ENCODE measurements around the gene TNFRSF4.

The TNFRSF4 gene

DNA sequence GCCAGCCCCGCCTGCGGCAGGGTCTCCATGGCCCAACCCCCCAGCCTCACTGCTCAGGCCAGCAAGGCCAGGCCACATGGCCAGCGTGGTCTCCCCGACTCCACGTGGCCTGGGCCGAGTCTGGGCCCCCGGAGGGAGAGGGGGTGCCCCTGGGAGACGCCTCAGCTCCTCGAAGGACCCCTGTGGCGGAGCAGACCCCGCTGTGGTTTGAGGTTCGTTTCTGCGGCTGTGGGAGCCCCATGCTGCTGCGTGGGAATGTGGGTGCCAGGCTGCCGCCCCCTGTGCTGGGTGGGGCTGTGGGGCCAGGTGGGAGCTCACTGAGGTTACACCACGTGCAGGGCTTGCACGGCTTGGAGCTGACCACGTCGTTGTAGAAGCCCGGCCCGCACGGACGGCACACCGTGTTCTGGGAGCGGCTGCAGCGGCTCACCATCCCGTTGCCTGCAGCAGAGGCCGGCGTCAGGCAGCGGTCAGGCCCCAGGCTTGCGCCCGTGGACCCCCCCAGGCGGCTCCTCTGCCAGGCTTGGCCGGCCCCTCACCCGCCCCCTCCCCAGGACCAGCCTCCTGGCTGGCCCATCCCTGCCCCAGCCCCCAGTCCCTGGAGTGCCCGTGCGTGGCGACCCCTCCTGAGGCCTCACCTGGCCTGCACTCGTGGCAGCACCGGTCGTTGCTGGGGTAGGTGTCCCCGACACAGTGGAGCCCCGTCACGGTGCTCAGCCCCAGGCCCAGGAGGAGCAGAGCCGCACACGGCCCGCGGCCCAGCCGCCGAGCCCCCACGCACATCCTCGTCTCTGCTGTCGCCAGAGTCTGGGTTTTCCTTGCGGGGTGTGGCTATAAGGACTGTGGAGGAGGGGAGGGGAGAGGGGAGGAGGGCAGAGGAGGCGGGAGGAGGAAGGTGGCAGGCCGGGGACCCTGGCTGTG is at the start of gene TNFRSF4:
Gene TNFRSF4, minus strand, starts transcription at position 809 of the 921 bp plus-strand sequence. Its CDS starts 26 bp downstream, at position 783.
- ATAC-seq (ENCODE audit: low read depth) (no peak), DNase-seq (ENCODE audit: low spot score) (no peak)
- Histone ChIP-seq H3K4me3 (ENCODE audit: severe bottlenecking) (no peak within 1 kb of the TSS), H3K27ac (ENCODE audit: poor library complexity, severe bottlenecking) (no peak within 1 kb of the TSS), H3K27me3 (ENCODE audit: insufficient read depth, poor library complexity, severe bottlenecking) (no peaks in the 10 kb centered on the region), H3K4me1 (ENCODE audit: insufficient read depth, poor library complexity, severe bottlenecking) (peaks cover 6% of the 10 kb centered on the region), H3K36me3 (ENCODE audit: low read depth) (peaks cover 18% of the 10 kb centered on the region), H3K9me3 (ENCODE audit: severe bottlenecking) (no peaks in the 10 kb centered on the region)
- no peak for TF ChIP-seq CTCF (IDR thresholded peaks at IDR 0.05; ENCODE audit: poor library complexity, severe bottlenecking)

GRCh38 chr1:1262758-1263157 is 48.8 kb upstream of the TNFRSF4 start:
- ATAC-seq (ENCODE audit: low read depth) (no peak), DNase-seq (ENCODE audit: low spot score) (no peak)
- peaks cover 12% of the 10 kb centered on the region for H3K4me1 ChIP-seq (ENCODE audit: insufficient read depth, poor library complexity, severe bottlenecking)
- H3K27ac ChIP-seq (ENCODE audit: poor library complexity, severe bottlenecking): no peak overlapping the region
- TF ChIP-seq CTCF (IDR thresholded peaks at IDR 0.05; ENCODE audit: poor library complexity, severe bottlenecking): no peak
- no peak overlapping the region for H3K4me3 ChIP-seq (ENCODE audit: severe bottlenecking)
- H3K27me3 ChIP-seq (ENCODE audit: insufficient read depth, poor library complexity, severe bottlenecking): no peaks in the 10 kb centered on the region
- H3K9me3 ChIP-seq (ENCODE audit: severe bottlenecking): no peaks in the 10 kb centered on the region
- H3K36me3 ChIP-seq (ENCODE audit: low read depth): peaks cover 83% of the 10 kb centered on the region

DNA sequence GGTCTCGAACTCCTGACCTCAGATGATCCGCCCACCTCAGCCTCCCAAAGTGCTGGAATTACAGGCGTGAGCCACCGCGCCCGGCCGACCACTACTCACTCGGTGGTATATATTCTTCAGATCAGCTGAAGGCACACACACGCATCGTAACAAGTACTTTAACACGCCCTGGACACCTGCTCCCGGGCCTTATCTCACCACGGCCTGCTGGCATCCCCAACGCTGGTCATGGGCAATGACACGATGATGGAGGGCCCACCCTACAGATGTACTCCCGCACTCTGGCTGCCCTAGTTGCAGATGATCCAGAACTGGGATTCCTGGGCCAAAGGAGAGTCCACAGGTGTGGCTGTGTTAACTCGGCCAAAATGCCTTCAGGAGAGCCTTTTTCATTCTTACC is 48.1 kb upstream of the TNFRSF4 start:
- H3K4me3 ChIP-seq (ENCODE audit: severe bottlenecking): no peak overlapping the region
- peaks cover 76% of the 10 kb centered on the region for H3K36me3 ChIP-seq (ENCODE audit: low read depth)
- DNase-seq (ENCODE audit: low spot score): no peak
- TF ChIP-seq CTCF (IDR thresholded peaks at IDR 0.05; ENCODE audit: poor library complexity, severe bottlenecking): no peak
- no peaks in the 10 kb centered on the region for H3K9me3 ChIP-seq (ENCODE audit: severe bottlenecking)
- H3K27ac ChIP-seq (ENCODE audit: poor library complexity, severe bottlenecking): no peak overlapping the region
- H3K27me3 ChIP-seq (ENCODE audit: insufficient read depth, poor library complexity, severe bottlenecking): no peaks in the 10 kb centered on the region
- ATAC-seq (ENCODE audit: low read depth): no peak
- peaks cover 12% of the 10 kb centered on the region for H3K4me1 ChIP-seq (ENCODE audit: insufficient read depth, poor library complexity, severe bottlenecking)

GRCh38 chr1:1260843-1261560 is 47.0 kb upstream of the TNFRSF4 start:
- Histone ChIP-seq H3K27ac (ENCODE audit: poor library complexity, severe bottlenecking) (no peak overlapping the region), H3K9me3 (ENCODE audit: severe bottlenecking) (no peaks in the 10 kb centered on the region), H3K36me3 (ENCODE audit: low read depth) (peaks cover 75% of the 10 kb centered on the region), H3K4me3 (ENCODE audit: severe bottlenecking) (no peak overlapping the region), H3K27me3 (ENCODE audit: insufficient read depth, poor library complexity, severe bottlenecking) (no peaks in the 10 kb centered on the region), H3K4me1 (ENCODE audit: insufficient read depth, poor library complexity, severe bottlenecking) (peaks cover 12% of the 10 kb centered on the region)
- DNase-seq (ENCODE audit: low spot score) (no peak), ATAC-seq (ENCODE audit: low read depth) (no peak)
- no peak for TF ChIP-seq CTCF (IDR thresholded peaks at IDR 0.05; ENCODE audit: poor library complexity, severe bottlenecking)
